ENCODE results near the gene MYO5C. TPM values are rescaled to one million over a fixed set of nuclear protein-coding genes. Genes with fewer than 3 reads are reported as not detected.

Gene MYO5C
- total and polyA plus RNA-seq, 2 of the 4 experiments (the other 2 are of a cell fraction) = under 0.01 to 0.03 TPM

DNA sequence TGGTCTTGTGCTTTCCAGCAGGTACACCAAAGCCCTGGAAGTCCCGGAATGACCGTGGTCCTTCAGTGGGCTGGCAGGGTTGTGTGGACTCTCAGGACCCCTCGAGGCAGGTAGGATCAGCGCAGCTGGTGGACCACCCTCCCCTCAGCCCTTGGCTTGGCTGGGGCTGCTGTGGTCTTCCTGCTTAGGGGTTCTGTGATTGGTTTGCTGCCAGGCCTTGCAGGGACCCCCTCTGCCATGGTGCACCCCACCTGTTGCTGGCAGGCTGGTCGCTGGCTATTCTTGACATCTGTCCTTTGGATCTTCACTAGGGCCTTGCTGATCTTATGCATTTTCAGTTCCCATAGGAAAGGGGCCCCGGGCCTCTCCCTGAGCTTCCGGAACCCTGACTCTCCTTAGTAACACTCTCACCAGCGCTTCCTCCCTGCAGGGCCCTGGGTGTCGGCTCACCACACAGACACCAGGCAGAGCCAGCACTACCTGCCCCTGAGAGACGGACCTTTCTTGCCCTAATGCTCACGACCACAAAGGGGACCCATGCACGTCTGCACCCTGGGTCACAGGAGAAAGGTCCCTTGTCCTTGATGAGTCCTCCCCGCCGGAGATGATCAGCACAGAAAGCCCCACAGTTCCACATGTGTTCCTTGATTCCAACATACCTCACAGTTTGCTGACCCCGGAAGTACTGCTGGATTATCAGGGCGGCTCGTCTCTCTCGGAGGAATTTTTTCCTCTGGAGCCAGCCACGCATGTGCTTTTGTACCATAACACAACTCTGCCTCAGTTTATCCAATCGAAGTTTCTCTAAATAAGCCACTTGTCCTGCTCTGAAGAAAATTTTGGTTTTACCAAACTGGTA is 51.7 kb downstream of the MYO5C start (continued):
- no peak for TF ChIP-seq FOS (IDR thresholded peaks at IDR 0.05; ENCODE audit: low read depth, low read length)

DNA sequence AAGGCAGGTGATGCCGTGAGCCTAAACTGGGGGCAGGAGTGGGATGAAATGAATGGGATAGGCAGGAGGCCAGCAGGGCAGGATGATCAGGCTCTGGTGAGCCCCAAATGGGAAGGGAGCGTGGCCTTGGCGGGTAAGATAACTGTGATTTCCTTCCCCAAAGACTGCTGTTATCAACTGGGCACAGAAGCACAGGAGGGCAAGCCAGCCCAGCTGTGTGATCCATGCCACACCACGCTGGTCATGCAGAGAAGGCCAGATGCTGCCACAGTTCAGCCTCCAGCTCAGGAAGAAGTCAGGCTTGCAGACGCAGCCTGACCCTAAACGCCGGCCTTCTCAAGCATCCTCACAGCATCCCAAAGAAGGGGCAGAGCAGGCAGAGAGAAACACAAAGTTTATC is 52.3 kb downstream of the MYO5C start:
- dilution Hi-C loops (cut with HindIII; ENCODE audit: low sequenced_read_pairs, unreplicated experiment) = no loop called here
- DNase-seq = no peak
- no peak for TF ChIP-seq RFX5 (IDR thresholded peaks at IDR 0.05; ENCODE audit: low read depth, low read length)
- TF ChIP-seq FOS (IDR thresholded peaks at IDR 0.05; ENCODE audit: low read depth, low read length) = no peak
- no peak for TF ChIP-seq MAFK (IDR thresholded peaks at IDR 0.05; ENCODE audit: low read depth, low read length)
- TF ChIP-seq MAZ (IDR thresholded peaks at IDR 0.05; ENCODE audit: borderline replicate concordance, low read depth, low read length) = no peak
- no peak for TF ChIP-seq NFE2L2 (IDR thresholded peaks at IDR 0.05; ENCODE audit: low read depth, low read length)
- TF ChIP-seq SMC3 (IDR thresholded peaks at IDR 0.05; ENCODE audit: low read depth, low read length) = no peak
- TF ChIP-seq, protein P1, sequence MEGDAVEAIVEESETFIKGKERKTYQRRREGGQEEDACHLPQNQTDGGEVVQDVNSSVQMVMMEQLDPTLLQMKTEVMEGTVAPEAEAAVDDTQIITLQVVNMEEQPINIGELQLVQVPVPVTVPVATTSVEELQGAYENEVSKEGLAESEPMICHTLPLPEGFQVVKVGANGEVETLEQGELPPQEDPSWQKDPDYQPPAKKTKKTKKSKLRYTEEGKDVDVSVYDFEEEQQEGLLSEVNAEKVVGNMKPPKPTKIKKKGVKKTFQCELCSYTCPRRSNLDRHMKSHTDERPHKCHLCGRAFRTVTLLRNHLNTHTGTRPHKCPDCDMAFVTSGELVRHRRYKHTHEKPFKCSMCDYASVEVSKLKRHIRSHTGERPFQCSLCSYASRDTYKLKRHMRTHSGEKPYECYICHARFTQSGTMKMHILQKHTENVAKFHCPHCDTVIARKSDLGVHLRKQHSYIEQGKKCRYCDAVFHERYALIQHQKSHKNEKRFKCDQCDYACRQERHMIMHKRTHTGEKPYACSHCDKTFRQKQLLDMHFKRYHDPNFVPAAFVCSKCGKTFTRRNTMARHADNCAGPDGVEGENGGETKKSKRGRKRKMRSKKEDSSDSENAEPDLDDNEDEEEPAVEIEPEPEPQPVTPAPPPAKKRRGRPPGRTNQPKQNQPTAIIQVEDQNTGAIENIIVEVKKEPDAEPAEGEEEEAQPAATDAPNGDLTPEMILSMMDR (conservative IDR thresholded peaks at IDR 0.05; ENCODE audit: low read depth, low read length) = no peak
- TF ChIP-seq BHLHE40 (IDR thresholded peaks at IDR 0.05; ENCODE audit: low read depth, low read length) = no peak
- no peak for TF ChIP-seq CEBPB (IDR thresholded peaks at IDR 0.05; ENCODE audit: low read depth, low read length)
- TF ChIP-seq, protein P2, sequence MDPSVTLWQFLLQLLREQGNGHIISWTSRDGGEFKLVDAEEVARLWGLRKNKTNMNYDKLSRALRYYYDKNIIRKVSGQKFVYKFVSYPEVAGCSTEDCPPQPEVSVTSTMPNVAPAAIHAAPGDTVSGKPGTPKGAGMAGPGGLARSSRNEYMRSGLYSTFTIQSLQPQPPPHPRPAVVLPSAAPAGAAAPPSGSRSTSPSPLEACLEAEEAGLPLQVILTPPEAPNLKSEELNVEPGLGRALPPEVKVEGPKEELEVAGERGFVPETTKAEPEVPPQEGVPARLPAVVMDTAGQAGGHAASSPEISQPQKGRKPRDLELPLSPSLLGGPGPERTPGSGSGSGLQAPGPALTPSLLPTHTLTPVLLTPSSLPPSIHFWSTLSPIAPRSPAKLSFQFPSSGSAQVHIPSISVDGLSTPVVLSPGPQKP (IDR thresholded peaks at IDR 0.05; ENCODE audit: borderline replicate concordance, low read depth, low read length) = no peak
- no peak for TF ChIP-seq RAD21 (IDR thresholded peaks at IDR 0.05; ENCODE audit: low read length)
- TF ChIP-seq RCOR1 (IDR thresholded peaks at IDR 0.05; ENCODE audit: insufficient replicate concordance, low read length) = no peak

More for the DNA sequence above, 52.3 kb downstream of the MYO5C start:
- Histone ChIP-seq H3K27ac (ENCODE audit: insufficient read depth, low read length) (no peak overlapping the region), H2BK20ac (ENCODE audit: low read depth, low read length) (no peak overlapping the region), H2AFZ (replicated peaks; ENCODE audit: low read length, poor library complexity) (no peak overlapping the region), H3K18ac (ENCODE audit: low read depth, low read length) (no peak overlapping the region), H4K8ac (ENCODE audit: low read depth in 2 of 2, low read length in 2 of 2) (no peak overlapping the region), H3K23ac (ENCODE audit: low read depth, low read length) (no peak overlapping the region), H3K79me1 (ENCODE audit: low read depth in 1 of 2, low read length in 2 of 2) (no peaks in the 10 kb centered on the region), H2BK5ac (ENCODE audit: low read depth, low read length, poor library complexity, severe bottlenecking) (no peak overlapping the region), H2BK15ac (ENCODE audit: low read depth, low read length) (no peak overlapping the region), H3K56ac (ENCODE audit: extremely low read depth, insufficient read depth, low read length) (no peak overlapping the region), H3K9me1 (ENCODE audit: insufficient read depth, low read length) (no peaks in the 10 kb centered on the region), H3K36me3 (ENCODE audit: control insufficient read depth, insufficient read depth, low read length) (no peaks in the 10 kb centered on the region), H3K9ac (ENCODE audit: low read depth, low read length) (no peak overlapping the region), H2BK120ac (ENCODE audit: low read depth, low read length) (no peak overlapping the region), H4K20me1 (ENCODE audit: insufficient read depth, low read length) (no peaks in the 10 kb centered on the region), H2AK5ac (ENCODE audit: low read depth, low read length) (no peak overlapping the region), H3K14ac (replicated peaks; ENCODE audit: low read depth, low read length) (no peak overlapping the region), H3K4me2 (ENCODE audit: low read depth, low read length) (no peak overlapping the region), H3K27me3 (ENCODE audit: control insufficient read depth, insufficient read depth, low read length) (no peaks in the 10 kb centered on the region), H2AK9ac (replicated peaks; ENCODE audit: low read depth, low read length, poor library complexity) (no peak overlapping the region), H4K5ac (ENCODE audit: low read depth, low read length) (no peak overlapping the region), H3K4me3 (ENCODE audit: insufficient read depth, low read depth, low read length) (no peak overlapping the region), H3K4ac (ENCODE audit: low read depth, low read length) (no peak overlapping the region), H4K91ac (ENCODE audit: insufficient read depth, low read depth, low read length) (no peak overlapping the region), H3K4me1 (ENCODE audit: control insufficient read depth, insufficient read depth, low read length) (peaks cover 5% of the 10 kb centered on the region; the same call in 1 of the 2 replicates), H3K9me3 (ENCODE audit: control insufficient read depth, insufficient read depth, low read length) (no peaks in the 10 kb centered on the region)
- ChIA-PET CTCF (interaction anchor here (0.6 kb wide), 1 partner anchor 311 kb away, joined by 7 read pairs; no protein-coding TSS in a partner anchor), POLR2A (ENCODE audit: unreplicated experiment) (no interaction called here)
- in situ Hi-C loops (cut with MboI; ENCODE audit: low sequenced_read_pairs) (no loop called here), intact Hi-C loops (cut with micrococcal nuclease) (no loop called here)
- no TSS peak for BruUV-seq (replicated peaks)
- 61% methylated on average over 4 of the region's 7 CpGs; no CpG with 5 or more reads in 1 of the 2 experiments for WGBS, 2 experiments (ENCODE audit: extremely low coverage in 2 of 2, insufficient read length in 1 of 2)
- ATAC-seq (ENCODE audit: low read depth) = no peak
